ENCODE data around the gene GADD45G.

Gene GADD45G

GRCh38 chr9:89604729-89605464, at the start of gene GADD45G:
TSS of gene GADD45G (plus strand) at chr9:89605012. CDS start at chr9:89605122, 110 bp downstream.
- peak; percentile 45 for DNase-seq

- DNase-seq, result no peak
These were observed 49.8 kb upstream of the GADD45G start for GRCh38 chr9:89555036-89555415.

GRCh38 chr9:89555451-89556375, 49.1 kb upstream of the GADD45G start:
- DNase-seq, result no peak

- DNase-seq, result no peak
These were observed 46.5 kb upstream of the GADD45G start for GRCh38 chr9:89558196-89558899.

- DNase-seq, result no peak
These were observed 45.9 kb upstream of the GADD45G start for GRCh38 chr9:89558948-89559347.

GRCh38 chr9:89562186-89562814, 42.5 kb upstream of the GADD45G start:
- DNase-seq, result no peak

- no peak for DNase-seq
These were observed 41.1 kb upstream of the GADD45G start for GRCh38 chr9:89563571-89564345.

- no peak for DNase-seq
These were observed 40.4 kb upstream of the GADD45G start for GRCh38 chr9:89564346-89564878.

- DNase-seq, result no peak
These were observed 37.2 kb upstream of the GADD45G start for GRCh38 chr9:89567649-89568048.

- no peak for DNase-seq
These were observed 30.5 kb upstream of the GADD45G start for GRCh38 chr9:89574309-89574708.

- peak; percentile 23 for DNase-seq
These were observed 28.4 kb upstream of the GADD45G start for GRCh38 chr9:89576404-89576839.

GRCh38 chr9:89577363-89577762, 27.4 kb upstream of the GADD45G start:
- no peak for DNase-seq

- no peak for DNase-seq
These were observed 24.9 kb upstream of the GADD45G start for GRCh38 chr9:89579741-89580385.

- no peak for DNase-seq
These were observed 18.5 kb upstream of the GADD45G start for GRCh38 chr9:89586311-89586710.

- DNase-seq, result no peak
These were observed 16.4 kb upstream of the GADD45G start for GRCh38 chr9:89588271-89588879.

GRCh38 chr9:89590415-89590814, 14.4 kb upstream of the GADD45G start:
- no peak for DNase-seq

GRCh38 chr9:89591274-89592212, 13.3 kb upstream of the GADD45G start:
- no peak for DNase-seq

- DNase-seq, result no peak
These were observed 12.5 kb upstream of the GADD45G start for GRCh38 chr9:89592213-89592815.
